VCaP (cell line): ENCODE data around the gene WASF2.
"Not testable (repeated sequence)": the region's sequence is repeated elsewhere in the genome, so short reads cannot be mapped to it uniquely, and the experiment has no call there.

Experiments used
- H3K27ac ChIP-seq: fragments of 450-650 bp; 2 replicates; pipeline ENCODE4 v1.5.1; 2017
- CTCF ChIP-seq: fragments of 450-650 bp; conservative IDR thresholded peaks from 2 replicates; pipeline ENCODE4 v1.5.1; 2017; ENCODE audit warnings: mild to moderate bottlenecking, moderate library complexity

The WASF2 gene

DNA sequence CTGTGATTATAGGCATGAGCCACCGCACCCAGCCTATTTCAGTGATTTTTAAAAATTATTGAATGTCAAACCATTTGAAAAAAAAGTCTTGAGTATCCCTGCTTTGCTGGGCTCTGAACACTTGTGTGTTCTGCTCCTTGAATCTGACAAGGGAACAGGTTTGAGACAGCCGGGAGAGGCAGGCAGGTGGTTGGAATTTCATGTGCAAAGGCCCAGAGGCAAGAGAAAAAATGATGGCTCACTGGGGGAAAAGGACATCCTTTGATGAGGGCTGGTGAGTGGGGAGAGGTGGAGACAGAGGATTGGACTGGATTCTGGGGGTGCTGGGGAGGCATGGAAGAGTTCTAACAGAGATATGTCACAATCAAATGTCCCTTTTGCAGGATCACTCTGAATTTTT lies 13.1 kb upstream of the WASF2 start:
- H3K27ac ChIP-seq = no peak overlapping the region
- no peak for TF ChIP-seq CTCF

- H3K27ac ChIP-seq = not testable (repeated sequence)
These were observed 11.2 kb upstream of the WASF2 start for GRCh38 chr1:27501159-27501558.

DNA sequence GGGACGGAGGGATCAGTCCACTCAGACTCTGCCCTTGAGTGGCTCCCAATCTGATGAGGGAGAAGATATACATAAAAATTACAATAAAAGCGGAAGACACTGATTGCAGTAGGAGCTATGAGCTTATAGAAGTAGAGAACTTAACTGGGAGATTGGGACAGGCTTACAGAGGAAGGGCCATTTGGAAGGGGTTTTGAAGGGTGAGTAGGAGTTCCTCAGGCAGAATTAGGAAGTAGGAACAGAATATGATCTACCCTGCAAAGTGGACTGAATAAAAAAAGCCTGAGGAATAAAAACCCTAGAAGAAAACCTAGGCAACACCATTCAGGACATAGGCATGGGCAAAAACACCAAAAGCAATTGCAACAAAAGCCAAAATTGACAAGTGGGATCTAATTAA lies 9.2 kb upstream of the WASF2 start:
- TF ChIP-seq CTCF = no peak
- H3K27ac ChIP-seq = no peak overlapping the region

- TF ChIP-seq CTCF = 0 out of 2 replicates have a peak, but pooled peaks have one; percentile 17
- H3K27ac ChIP-seq = no peak overlapping the region
These were observed 6.7 kb upstream of the WASF2 start for GRCh38 chr1:27496604-27497155.

DNA sequence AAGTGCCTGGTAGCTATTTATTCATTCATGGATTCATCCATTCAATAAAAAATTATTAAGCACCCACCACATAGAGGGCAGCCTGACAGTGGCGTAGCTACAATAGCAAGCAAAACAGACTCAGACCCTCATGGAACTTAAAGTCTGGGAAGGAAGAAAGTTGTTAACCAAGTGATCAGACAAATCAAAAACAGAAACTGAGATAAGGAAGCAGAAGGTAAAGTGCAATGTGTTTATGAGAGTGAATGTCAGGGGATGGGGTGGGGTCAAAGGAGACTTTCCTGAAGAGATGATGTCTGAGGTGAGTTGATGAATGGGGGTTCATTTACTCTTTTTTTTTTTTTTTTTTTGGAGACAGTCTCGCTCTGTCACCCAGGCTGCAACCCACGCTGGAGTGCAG lies 2.8 kb upstream of the WASF2 start:
- TF ChIP-seq CTCF = no peak
- no peak overlapping the region for H3K27ac ChIP-seq

GRCh38 chr1:27491748-27492700 lies 2.1 kb upstream of the WASF2 start:
- no peak for TF ChIP-seq CTCF
- H3K27ac ChIP-seq = no peak overlapping the region

DNA sequence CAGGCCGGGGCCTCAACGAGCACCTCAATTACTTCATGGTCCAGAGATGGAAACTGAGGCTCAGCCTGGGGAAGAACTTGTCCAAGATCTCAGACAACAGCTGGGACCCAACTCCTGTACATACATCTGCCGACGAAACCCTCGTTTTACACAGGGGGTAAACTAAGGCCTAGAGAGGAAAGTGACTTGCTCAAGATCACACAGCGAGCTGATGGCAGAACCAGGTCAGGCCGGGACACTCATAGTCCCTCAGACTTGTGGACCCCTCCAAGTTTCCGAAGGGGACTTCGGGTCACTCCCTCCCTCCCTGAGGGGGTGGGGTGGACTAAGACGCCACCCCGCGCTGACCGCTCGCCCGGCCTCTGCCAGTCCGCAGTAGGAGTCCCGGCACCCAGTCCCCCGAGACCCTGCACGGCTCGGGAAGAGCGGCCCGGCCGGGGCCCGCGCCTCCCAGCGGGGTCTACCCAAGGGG lies 430 bp downstream of the WASF2 start:
- no peak for TF ChIP-seq CTCF
- H3K27ac ChIP-seq = peak overlapping the region; percentile 92
